PC-3 (cell line): ENCODE data around the gene TMTC2. TPM values are rescaled to one million over a fixed set of nuclear protein-coding genes. Genes with fewer than 3 reads are reported as not detected.

Experiments used
- ATAC-seq: fragments of 200-7000 bp; cut with Tn5 transposase; 2 replicates; pipeline ENCODE4 v1.9.1; 2020; ENCODE audit warnings: mild to moderate bottlenecking, moderate library complexity
- BruUV-seq: library from RNA; stranded (reverse); fragments of 400-500 nt; replicated peaks from 2 replicates; lab custom pipeline; 2021; lab: Mats Ljungman, UMichigan
- CTCF ChIA-PET: fragments of 300-600 bp; sonication (Branson Sonifier 250); formaldehyde crosslinking; loops from one replicate; lab custom pipeline; 2022; ENCODE audit warnings: antibody characterized with exemption; lab: Charles Lee
- POLR2A ChIA-PET: fragments of 300-600 bp; sonication (Branson Sonifier 250); formaldehyde crosslinking; loops from one replicate; lab custom pipeline; 2022; ENCODE audit warnings: antibody characterized with exemption; ENCODE audit not compliant: unreplicated experiment; lab: Charles Lee
- DNase-seq: peaks from one replicate; pipeline ENCODE4 v3.0.0-alpha.2; 2015
- H2AFZ ChIP-seq: fragments of 300-600 bp; sonication (generic); 2 replicates; pipeline ENCODE4 v1.6.0; 2016; ENCODE audit warnings: antibody characterized with exemption, low read length
- H3F3A ChIP-seq: fragments of 300-600 bp; sonication (generic); one replicate; pipeline ENCODE4 v1.6.0; 2017; ENCODE audit warnings: antibody characterized with exemption, low read length, control low read depth, mild to moderate bottlenecking; ENCODE audit not compliant: unreplicated experiment
- H3K27ac ChIP-seq: fragments of 300-600 bp; sonication (generic); 2 replicates; pipeline ENCODE4 v1.5.1; 2016; ENCODE audit warnings: mild to moderate bottlenecking, low read length
- H3K27me3 ChIP-seq: fragments of 300-600 bp; sonication (generic); 2 replicates; pipeline ENCODE4 v1.6.1; 2016; ENCODE audit warnings: low read length, mixed read lengths
- H3K36me3 ChIP-seq: fragments of 300-600 bp; sonication (generic); 2 replicates; pipeline ENCODE4 v1.6.1; 2016; ENCODE audit warnings: low read depth, mixed run types, low read length, mixed read lengths
- H3K4me1 ChIP-seq: fragments of 300-600 bp; sonication (generic); 2 replicates; pipeline ENCODE4 v1.5.1; 2016; ENCODE audit warnings: low read length; ENCODE audit not compliant: insufficient read depth
- H3K4me2 ChIP-seq: fragments of 300-600 bp; sonication (generic); 2 replicates; pipeline ENCODE4 v1.6.0; 2016; ENCODE audit warnings: low read length
- H3K4me3 ChIP-seq: fragments of 300-600 bp; sonication (generic); 2 replicates; pipeline ENCODE4 v1.5.1; 2016; ENCODE audit warnings: mild to moderate bottlenecking, low read length, mixed read lengths
- H3K79me2 ChIP-seq: fragments of 300-600 bp; sonication (generic); 2 replicates; pipeline ENCODE4 v1.6.1; 2017; ENCODE audit warnings: low read length, mixed read lengths
- H3K9ac ChIP-seq: fragments of 300-600 bp; sonication (generic); 2 replicates; pipeline ENCODE4 v1.6.0; 2016; ENCODE audit warnings: mild to moderate bottlenecking, low read length
- H3K9me2 ChIP-seq: fragments of 300-600 bp; sonication (generic); replicated peaks from 2 replicates; pipeline ENCODE4 v1.6.1; 2016; ENCODE audit warnings: mixed run types, low read length, mixed read lengths
- H3K9me3 ChIP-seq: fragments of 300-600 bp; sonication (generic); 2 replicates; pipeline ENCODE4 v1.6.1; 2016; ENCODE audit warnings: low read length, mixed read lengths
- H4K20me1 ChIP-seq: fragments of 300-600 bp; sonication (generic); 2 replicates; pipeline ENCODE4 v1.6.1; 2016; ENCODE audit warnings: low read length, mixed read lengths
- EZH2 ChIP-seq: fragments of 300-600 bp; sonication (generic); IDR thresholded peaks from one replicate; pipeline ENCODE4 v1.6.1; 2017; ENCODE audit warnings: antibody characterized with exemption, mild to moderate bottlenecking, low read length; ENCODE audit not compliant: unreplicated experiment
- EZH2phosphoT487 ChIP-seq: fragments of 300-600 bp; sonication (generic); IDR thresholded peaks from 2 replicates; pipeline ENCODE4 v1.6.1; 2018; ENCODE audit warnings: mild to moderate bottlenecking, antibody characterized with exemption, low read length, borderline replicate concordance
- intact Hi-C: fragments of 100-400 bp; cut with micrococcal nuclease; formaldehyde crosslinking; loops from 2 replicates; pipeline ENCODE4 v1.9.0; 2023
- total RNA-seq: library from RNA; depleted of rRNA; stranded (reverse); fragments of >200 nt; gene quantifications from 2 replicates; pipeline ENCODE4 v1.2.3, GENCODE V29; 2014
- TF ChIP-seq, protein P1 (sequence below): fragments of 300-600 bp; sonication (generic); conservative IDR thresholded peaks from 2 replicates; pipeline ENCODE4 v1.5.1; 2017; ENCODE audit warnings: antibody characterized with exemption, low read depth, mild to moderate bottlenecking, low read length

TMTC2 gene
- total RNA-seq, 1 experiment from 2014 or later: 10.7 TPM

- no peaks in the 10 kb centered on the region for H3K9me3 ChIP-seq
- H3K9me2 ChIP-seq: no peaks in the 10 kb centered on the region
- CTCF ChIA-PET: no interaction called here
Measured at GRCh38 chr12:82866227-82866775, 179.6 kb downstream of the TMTC2 start.

DNA sequence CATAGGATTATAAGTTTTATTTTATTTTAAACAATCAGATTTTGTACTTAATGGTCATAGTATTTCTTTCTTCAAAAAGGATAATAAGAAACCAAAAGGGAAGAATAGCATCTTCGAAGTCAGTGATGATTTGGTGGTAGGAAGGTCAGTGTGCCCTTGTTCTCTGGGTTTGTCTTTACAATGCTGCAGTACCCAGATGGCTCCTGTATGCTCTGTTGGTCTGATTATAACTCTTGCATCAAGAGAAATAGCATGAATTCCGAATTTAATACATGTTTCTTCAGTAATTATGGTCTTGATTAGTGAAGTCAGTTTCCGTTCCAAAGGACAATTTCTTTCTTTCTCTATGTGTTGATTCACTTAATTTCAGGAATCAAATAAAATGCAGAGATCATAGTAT lies 180.2 kb downstream of the TMTC2 start:
- no peaks in the 10 kb centered on the region for H3K9me3 ChIP-seq
- ChIA-PET POLR2A (no interaction called here), CTCF (no interaction called here)
- TF ChIP-seq, protein P1, sequence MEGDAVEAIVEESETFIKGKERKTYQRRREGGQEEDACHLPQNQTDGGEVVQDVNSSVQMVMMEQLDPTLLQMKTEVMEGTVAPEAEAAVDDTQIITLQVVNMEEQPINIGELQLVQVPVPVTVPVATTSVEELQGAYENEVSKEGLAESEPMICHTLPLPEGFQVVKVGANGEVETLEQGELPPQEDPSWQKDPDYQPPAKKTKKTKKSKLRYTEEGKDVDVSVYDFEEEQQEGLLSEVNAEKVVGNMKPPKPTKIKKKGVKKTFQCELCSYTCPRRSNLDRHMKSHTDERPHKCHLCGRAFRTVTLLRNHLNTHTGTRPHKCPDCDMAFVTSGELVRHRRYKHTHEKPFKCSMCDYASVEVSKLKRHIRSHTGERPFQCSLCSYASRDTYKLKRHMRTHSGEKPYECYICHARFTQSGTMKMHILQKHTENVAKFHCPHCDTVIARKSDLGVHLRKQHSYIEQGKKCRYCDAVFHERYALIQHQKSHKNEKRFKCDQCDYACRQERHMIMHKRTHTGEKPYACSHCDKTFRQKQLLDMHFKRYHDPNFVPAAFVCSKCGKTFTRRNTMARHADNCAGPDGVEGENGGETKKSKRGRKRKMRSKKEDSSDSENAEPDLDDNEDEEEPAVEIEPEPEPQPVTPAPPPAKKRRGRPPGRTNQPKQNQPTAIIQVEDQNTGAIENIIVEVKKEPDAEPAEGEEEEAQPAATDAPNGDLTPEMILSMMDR: no peak
- TF ChIP-seq EZH2phosphoT487 (no peak), EZH2 (no peak)
- H3K9me2 ChIP-seq: no peaks in the 10 kb centered on the region
- no peak for ATAC-seq
- no peak overlapping the region for H3K4me2 ChIP-seq
- H3K79me2 ChIP-seq: no peaks in the 10 kb centered on the region
- H3K4me3 ChIP-seq: no peak overlapping the region
- BruUV-seq: no TSS peak
- H2AFZ ChIP-seq: no peak overlapping the region
- intact Hi-C loops: no loop called here
- H3K27ac ChIP-seq: no peak overlapping the region
- H4K20me1 ChIP-seq: no peaks in the 10 kb centered on the region
- no peaks in the 10 kb centered on the region for H3K36me3 ChIP-seq
- H3K27me3 ChIP-seq: no peaks in the 10 kb centered on the region
- H3F3A ChIP-seq: no peaks in the 10 kb centered on the region
- no peak for DNase-seq
- H3K4me1 ChIP-seq: peaks cover 19% of the 10 kb centered on the region
- H3K9ac ChIP-seq: no peak overlapping the region

More at GRCh38 chr12:82866227-82866775, 179.6 kb downstream of the TMTC2 start:
- Histone ChIP-seq H3K9ac (no peak overlapping the region), H3K79me2 (no peaks in the 10 kb centered on the region), H3F3A (no peaks in the 10 kb centered on the region), H3K4me2 (no peak overlapping the region), H3K4me3 (no peak overlapping the region), H3K36me3 (no peaks in the 10 kb centered on the region), H4K20me1 (no peaks in the 10 kb centered on the region), H3K27ac (no peak overlapping the region), H2AFZ (no peak overlapping the region), H3K4me1 (peaks cover 25% of the 10 kb centered on the region), H3K27me3 (no peaks in the 10 kb centered on the region)
- TF ChIP-seq EZH2phosphoT487 (no peak), EZH2 (no peak)
- TF ChIP-seq, protein P1: no peak
- intact Hi-C loops: no loop called here
- no peak for ATAC-seq
- POLR2A ChIA-PET: no interaction called here
- no peak for DNase-seq
- BruUV-seq: no TSS peak

DNA sequence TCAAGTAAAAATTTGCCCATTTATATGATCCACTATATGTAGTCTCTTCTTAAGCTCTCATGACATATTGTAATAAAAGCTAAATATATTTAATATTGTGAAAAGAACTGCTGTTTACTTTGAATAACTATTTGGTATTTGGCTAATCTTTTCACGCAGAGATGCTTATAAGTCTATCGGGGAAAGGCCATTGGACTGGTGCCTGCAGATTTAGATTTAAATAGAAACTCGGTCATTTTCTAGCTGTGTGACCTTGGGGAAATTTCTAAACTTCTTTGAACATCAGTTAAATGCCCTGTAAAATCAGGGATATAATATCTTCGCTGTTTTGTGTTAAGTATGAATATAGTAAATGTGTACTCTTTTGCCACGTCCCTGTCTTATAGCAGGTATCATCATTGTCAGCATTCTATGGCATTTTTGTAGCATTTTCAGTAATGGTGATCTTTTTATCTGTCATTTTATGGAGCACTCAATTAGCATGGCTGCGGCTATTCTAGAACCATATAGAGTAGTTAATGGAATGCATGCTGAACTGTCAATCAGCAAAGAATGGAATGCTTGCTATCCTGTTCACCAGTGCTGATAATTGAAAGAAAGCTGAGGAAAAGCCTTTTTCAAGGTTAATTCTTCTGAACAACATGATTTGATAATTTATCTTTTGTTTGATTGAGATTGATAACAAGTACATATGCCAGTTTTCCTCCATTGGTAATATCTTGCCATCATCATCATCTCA lies 181.2 kb downstream of the TMTC2 start:
- H3K27me3 ChIP-seq: no peaks in the 10 kb centered on the region
- no peak overlapping the region for H3K27ac ChIP-seq
- ChIA-PET POLR2A (no interaction called here), CTCF (no interaction called here)
- H4K20me1 ChIP-seq: no peaks in the 10 kb centered on the region
- DNase-seq (no peak), ATAC-seq (no peak)
- H3K4me1 ChIP-seq: peaks cover 9% of the 10 kb centered on the region
- no peaks in the 10 kb centered on the region for H3K9me2 ChIP-seq
- H3K36me3 ChIP-seq: no peaks in the 10 kb centered on the region
- H3F3A ChIP-seq: no peaks in the 10 kb centered on the region
- TF ChIP-seq EZH2: no peak
- TF ChIP-seq, protein P1: no peak
- TF ChIP-seq EZH2phosphoT487: no peak
- no TSS peak for BruUV-seq
- H3K79me2 ChIP-seq: no peaks in the 10 kb centered on the region
- intact Hi-C loops: no loop called here
- no peaks in the 10 kb centered on the region for H3K9me3 ChIP-seq
- H3K4me3 ChIP-seq: no peak overlapping the region
- H2AFZ ChIP-seq: no peak overlapping the region
- H3K4me2 ChIP-seq: no peak overlapping the region
- H3K9ac ChIP-seq: no peak overlapping the region
